ENCODE data around the gene GPD1L.

Gene GPD1L

DNA sequence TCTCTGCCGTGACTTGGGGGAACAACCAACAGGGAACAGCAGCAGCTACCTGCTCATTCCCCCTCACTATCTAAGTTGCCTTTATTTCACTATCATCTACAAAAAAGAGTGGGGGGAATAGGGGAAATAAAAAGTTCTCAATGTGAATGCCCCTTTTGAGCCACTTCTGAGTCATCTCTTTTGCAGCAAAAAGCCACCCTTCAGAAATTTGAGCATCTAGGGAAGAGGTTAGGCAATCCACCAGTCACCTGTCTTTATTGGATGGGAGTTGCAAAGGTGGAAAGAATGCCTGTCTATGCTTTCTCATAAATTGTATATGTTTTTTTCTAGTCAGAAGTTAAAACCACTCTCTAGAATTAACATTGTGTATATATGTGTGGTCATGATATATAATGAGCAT lies 41.1 kb downstream of the GPD1L start:
- no peak overlapping the region for H2BK120ac ChIP-seq (ENCODE audit: low read depth, low read length)
- H3K79me1 ChIP-seq (replicated peaks; ENCODE audit: low read length, poor library complexity, severe bottlenecking): no peaks in the 10 kb centered on the region
- H4K91ac ChIP-seq (ENCODE audit: low read length): no peak overlapping the region
- no peak overlapping the region for H3K18ac ChIP-seq (ENCODE audit: low read depth in 1 of 2, low read length in 2 of 2)
- H3K36me3 ChIP-seq (ENCODE audit: control insufficient read depth in 1 of 2, insufficient read depth in 2 of 2, low read depth in 1 of 2, low read length in 2 of 2): peaks cover 0 to 6% of the 10 kb centered on the region in 2 experiments
- H2BK15ac ChIP-seq (ENCODE audit: low read depth, poor library complexity, severe bottlenecking): no peak overlapping the region
- H3K14ac ChIP-seq (ENCODE audit: low read length in 2 of 2): no peak overlapping the region
- no peak overlapping the region for H4K8ac ChIP-seq (ENCODE audit: low read length)
- H2BK5ac ChIP-seq (ENCODE audit: low read depth, low read length, poor library complexity, severe bottlenecking): no peak overlapping the region
- H3K27me3 ChIP-seq (ENCODE audit: control insufficient read depth in 1 of 2, insufficient read depth in 1 of 2, low read length in 2 of 2): no peaks in the 10 kb centered on the region
- WGBS: no CpG with 5 or more reads among the region's 1 CpG
- no peak overlapping the region for H2AK5ac ChIP-seq (ENCODE audit: low read length, severe bottlenecking)
- no peak overlapping the region for H3K4ac ChIP-seq (ENCODE audit: low read depth in 1 of 2, low read length in 2 of 2)
- no peak overlapping the region for H3K9ac ChIP-seq (ENCODE audit: low read length)
- H3K4me1 ChIP-seq (ENCODE audit: control insufficient read depth, insufficient read depth, low read depth, low read length): peaks cover 12% of the 10 kb centered on the region
- no peak overlapping the region for H2BK12ac ChIP-seq (ENCODE audit: low read length in 2 of 2)
- no peak overlapping the region for H3K4me2 ChIP-seq (ENCODE audit: low read length, poor library complexity, severe bottlenecking)
- no peak overlapping the region for H3K23ac ChIP-seq (ENCODE audit: low read length in 2 of 2)
- no peak overlapping the region for H3K27ac ChIP-seq (ENCODE audit: low read length, poor library complexity, severe bottlenecking)
- H3K9me3 ChIP-seq (ENCODE audit: control insufficient read depth, low read length): no peaks in the 10 kb centered on the region
- no peak overlapping the region for H2AFZ ChIP-seq (ENCODE audit: low read depth, low read length)
- no peak overlapping the region for H3K4me3 ChIP-seq (ENCODE audit: insufficient read depth in 1 of 2, low read depth in 1 of 2, low read length in 2 of 2)
- no peak for DNase-seq

DNA sequence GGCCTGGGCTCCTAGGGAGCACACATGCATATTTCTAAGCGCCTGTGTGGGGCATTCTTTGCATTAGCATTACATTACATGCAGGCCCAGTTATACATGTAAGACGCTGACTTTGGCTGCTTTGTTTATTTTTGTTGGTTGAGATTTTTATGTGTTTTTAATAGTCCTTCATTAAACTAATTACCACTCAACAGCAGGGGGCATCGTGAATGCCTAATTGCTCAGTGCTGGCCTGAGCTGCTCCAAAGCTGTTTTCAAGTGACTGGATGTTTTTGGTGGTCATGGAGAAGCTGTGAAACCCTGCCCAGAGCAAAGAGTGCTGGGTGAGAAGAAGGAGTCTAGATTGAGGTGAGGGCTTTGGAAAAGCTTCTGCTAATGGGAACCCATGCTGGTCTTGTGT lies 41.5 kb downstream of the GPD1L start:
- no peaks in the 10 kb centered on the region for H3K27me3 ChIP-seq (ENCODE audit: control insufficient read depth in 1 of 2, insufficient read depth in 1 of 2, low read length in 2 of 2)
- WGBS: 77% methylated on average over 2 of the region's 3 CpGs
- H3K4me3 ChIP-seq (ENCODE audit: insufficient read depth in 1 of 2, low read depth in 1 of 2, low read length in 2 of 2): no peak overlapping the region
- no peak overlapping the region for H3K23ac ChIP-seq (ENCODE audit: low read length in 2 of 2)
- no peak overlapping the region for H2BK12ac ChIP-seq (ENCODE audit: low read length in 2 of 2)
- no peak overlapping the region for H2BK120ac ChIP-seq (ENCODE audit: low read depth, low read length)
- H3K4ac ChIP-seq (ENCODE audit: low read depth in 1 of 2, low read length in 2 of 2): no peak overlapping the region
- no peak overlapping the region for H2AFZ ChIP-seq (ENCODE audit: low read depth, low read length)
- H2BK5ac ChIP-seq (ENCODE audit: low read depth, low read length, poor library complexity, severe bottlenecking): no peak overlapping the region
- peaks cover 12% of the 10 kb centered on the region for H3K4me1 ChIP-seq (ENCODE audit: control insufficient read depth, insufficient read depth, low read depth, low read length)
- H4K91ac ChIP-seq (ENCODE audit: low read length): no peak overlapping the region
- peaks cover 0 to 6% of the 10 kb centered on the region in 2 experiments for H3K36me3 ChIP-seq (ENCODE audit: control insufficient read depth in 1 of 2, insufficient read depth in 2 of 2, low read depth in 1 of 2, low read length in 2 of 2)
- H2AK5ac ChIP-seq (ENCODE audit: low read length, severe bottlenecking): no peak overlapping the region
- no peak overlapping the region for H4K8ac ChIP-seq (ENCODE audit: low read length)
- H3K9ac ChIP-seq (ENCODE audit: low read length): no peak overlapping the region
- no peak overlapping the region for H3K27ac ChIP-seq (ENCODE audit: low read length, poor library complexity, severe bottlenecking)
- no peak overlapping the region for H3K14ac ChIP-seq (ENCODE audit: low read length in 2 of 2)
- no peaks in the 10 kb centered on the region for H3K9me3 ChIP-seq (ENCODE audit: control insufficient read depth, low read length)
- no peak overlapping the region for H3K18ac ChIP-seq (ENCODE audit: low read depth in 1 of 2, low read length in 2 of 2)
- no peak overlapping the region for H2BK15ac ChIP-seq (ENCODE audit: low read depth, poor library complexity, severe bottlenecking)
- H3K79me1 ChIP-seq (replicated peaks; ENCODE audit: low read length, poor library complexity, severe bottlenecking): no peaks in the 10 kb centered on the region
- peak; percentile 2 for DNase-seq
- no peak overlapping the region for H3K4me2 ChIP-seq (ENCODE audit: low read length, poor library complexity, severe bottlenecking)

DNA sequence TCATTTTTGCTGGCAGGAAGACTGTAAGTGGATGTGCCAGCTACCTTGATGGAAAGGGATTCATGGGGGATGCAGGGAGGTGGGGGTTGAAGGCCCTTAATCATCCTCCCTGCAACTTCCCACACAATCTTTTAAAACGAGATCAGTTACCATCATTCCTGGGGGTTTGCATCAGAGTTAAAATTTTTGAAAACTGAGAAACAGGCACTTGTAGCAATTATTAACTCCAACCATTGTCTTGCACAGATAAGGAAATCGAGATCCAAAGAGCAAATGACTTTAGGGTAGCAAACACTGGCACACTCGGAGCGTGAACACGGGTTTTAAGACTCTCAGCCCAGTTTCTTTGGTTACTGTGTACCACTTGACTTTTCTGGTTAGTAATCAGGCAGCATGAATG lies 41.9 kb downstream of the GPD1L start:
- Histone ChIP-seq H3K9me3 (ENCODE audit: control insufficient read depth, low read length) (no peaks in the 10 kb centered on the region), H3K4me2 (ENCODE audit: low read length, poor library complexity, severe bottlenecking) (no peak overlapping the region), H4K8ac (ENCODE audit: low read length) (no peak overlapping the region), H2AFZ (ENCODE audit: low read depth, low read length) (no peak overlapping the region), H3K4ac (ENCODE audit: low read depth in 1 of 2, low read length in 2 of 2) (no peak overlapping the region), H3K4me1 (ENCODE audit: control insufficient read depth, insufficient read depth, low read depth, low read length) (peaks cover 12% of the 10 kb centered on the region), H2BK12ac (ENCODE audit: low read length in 2 of 2) (no peak overlapping the region), H4K91ac (ENCODE audit: low read length) (no peak overlapping the region), H3K79me1 (replicated peaks; ENCODE audit: low read length, poor library complexity, severe bottlenecking) (no peaks in the 10 kb centered on the region), H3K23ac (ENCODE audit: low read length in 2 of 2) (no peak overlapping the region), H3K14ac (ENCODE audit: low read length in 2 of 2) (no peak overlapping the region), H2BK5ac (ENCODE audit: low read depth, low read length, poor library complexity, severe bottlenecking) (no peak overlapping the region), H3K36me3 (ENCODE audit: control insufficient read depth in 1 of 2, insufficient read depth in 2 of 2, low read depth in 1 of 2, low read length in 2 of 2) (peaks cover under 1 to 6% of the 10 kb centered on the region in 2 experiments), H3K4me3 (ENCODE audit: insufficient read depth in 1 of 2, low read depth in 1 of 2, low read length in 2 of 2) (no peak overlapping the region), H3K27me3 (ENCODE audit: control insufficient read depth in 1 of 2, insufficient read depth in 1 of 2, low read length in 2 of 2) (no peaks in the 10 kb centered on the region), H2BK15ac (ENCODE audit: low read depth, poor library complexity, severe bottlenecking) (no peak overlapping the region), H2BK120ac (ENCODE audit: low read depth, low read length) (no peak overlapping the region), H2AK5ac (ENCODE audit: low read length, severe bottlenecking) (no peak overlapping the region), H3K27ac (ENCODE audit: low read length, poor library complexity, severe bottlenecking) (no peak overlapping the region), H3K9ac (ENCODE audit: low read length) (no peak overlapping the region), H3K18ac (ENCODE audit: low read depth in 1 of 2, low read length in 2 of 2) (no peak overlapping the region)
- DNase-seq: no peak
- WGBS: 95% methylated on average over 5 of the region's 5 CpGs

DNA sequence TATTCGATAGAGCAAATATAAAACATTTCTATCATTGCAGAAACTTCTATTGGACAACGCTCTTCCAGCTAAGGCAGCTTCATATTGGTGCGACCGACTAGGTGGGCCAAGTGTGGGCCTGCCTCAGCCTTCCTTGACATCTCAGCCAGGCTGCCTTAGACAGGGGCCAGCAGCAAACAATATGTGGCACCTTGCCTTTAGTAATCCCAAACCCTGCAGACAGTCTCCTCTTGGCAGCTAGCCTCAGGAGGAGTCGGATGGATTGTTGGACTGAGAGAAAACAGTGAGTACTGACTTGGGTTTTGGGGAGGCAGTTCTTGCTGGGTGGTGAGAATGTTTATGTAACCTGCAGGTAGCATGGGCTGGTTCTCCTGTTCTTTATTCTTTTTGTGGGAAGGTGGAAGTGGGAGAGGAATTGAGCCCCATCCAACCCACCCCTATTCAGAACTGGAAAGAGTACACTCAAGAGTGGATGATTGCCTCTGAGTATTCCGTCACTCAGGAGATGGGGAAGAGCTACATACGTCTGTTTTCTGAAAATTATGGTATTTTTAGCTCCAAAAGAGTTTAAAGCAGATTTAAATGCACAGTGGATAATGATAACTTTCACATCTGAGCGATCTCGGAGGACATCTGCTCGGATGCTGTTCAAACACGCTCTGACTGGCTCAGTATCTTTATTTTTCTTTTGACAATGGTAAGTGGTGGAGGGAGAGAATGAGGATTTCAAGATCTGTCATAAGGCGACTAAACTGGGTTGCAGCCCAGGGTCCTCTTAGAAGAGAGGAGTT lies 47.2 kb downstream of the GPD1L start:
- Histone ChIP-seq H3K79me1 (replicated peaks; ENCODE audit: low read length, poor library complexity, severe bottlenecking) (no peaks in the 10 kb centered on the region), H3K27ac (ENCODE audit: low read length, poor library complexity, severe bottlenecking) (no peak overlapping the region), H4K8ac (ENCODE audit: low read length) (no peak overlapping the region), H3K14ac (ENCODE audit: low read length in 2 of 2) (no peak overlapping the region), H2AFZ (ENCODE audit: low read depth, low read length) (no peak overlapping the region), H3K4me1 (ENCODE audit: control insufficient read depth, insufficient read depth, low read depth, low read length) (peaks cover 2% of the 10 kb centered on the region), H3K36me3 (ENCODE audit: control insufficient read depth in 1 of 2, insufficient read depth in 2 of 2, low read depth in 1 of 2, low read length in 2 of 2) (peaks cover 3% of the 10 kb centered on the region in 2 experiments), H3K18ac (ENCODE audit: low read depth in 1 of 2, low read length in 2 of 2) (no peak overlapping the region), H2BK120ac (ENCODE audit: low read depth, low read length) (no peak overlapping the region), H2BK15ac (ENCODE audit: low read depth, poor library complexity, severe bottlenecking) (no peak overlapping the region), H4K91ac (ENCODE audit: low read length) (no peak overlapping the region), H3K27me3 (ENCODE audit: control insufficient read depth in 1 of 2, insufficient read depth in 1 of 2, low read length in 2 of 2) (no peaks in the 10 kb centered on the region), H2AK5ac (ENCODE audit: low read length, severe bottlenecking) (no peak overlapping the region), H3K4me3 (ENCODE audit: insufficient read depth in 1 of 2, low read depth in 1 of 2, low read length in 2 of 2) (no peak overlapping the region), H2BK5ac (ENCODE audit: low read depth, low read length, poor library complexity, severe bottlenecking) (no peak overlapping the region), H3K9me3 (ENCODE audit: control insufficient read depth, low read length) (no peaks in the 10 kb centered on the region), H3K23ac (ENCODE audit: low read length in 2 of 2) (no peak overlapping the region), H3K4ac (ENCODE audit: low read depth in 1 of 2, low read length in 2 of 2) (no peak overlapping the region), H2BK12ac (ENCODE audit: low read length in 2 of 2) (no peak overlapping the region), H3K4me2 (ENCODE audit: low read length, poor library complexity, severe bottlenecking) (no peak overlapping the region), H3K9ac (ENCODE audit: low read length) (no peak overlapping the region)
- DNase-seq: no peak
- WGBS: 90% methylated on average over 12 of the region's 12 CpGs
